Adrenal gland (tissue), 12 donors: ENCODE measurements around the gene KIF26B. TPM values are rescaled to one million over a fixed set of nuclear protein-coding genes. Genes with fewer than 3 reads are reported as not detected.

Experiments used
- DNase-seq, 7 donors: peaks; one replicate each; pipeline ENCODE4 v3.0.0-alpha.2; 2019 to 2020
- H3K27ac ChIP-seq, 5 donors: fragments of 200-600 bp; sonication (generic) in 4 of 5; 1 replicate in 3 of 5; 2 replicates in 2 of 5; pipeline versions ENCODE4 v1.5.1 to v1.8.0; 2016 to 2020; ENCODE audit warnings: mild to moderate bottlenecking in 1 of 5
- H3K27me3 ChIP-seq: fragments of 200-600 bp; 2 replicates; pipeline ENCODE4 v1.8.0; 2021
- H3K36me3 ChIP-seq, 2 donors: fragments of 200-600 bp; replicated peaks in 1 of 2; 1 replicate in 1 of 2; 2 replicates in 1 of 2; pipeline versions ENCODE4 v1.5.1 to v1.8.0; 2018 to 2022
- H3K4me1 ChIP-seq, 2 donors: fragments of 200-600 bp; replicated peaks in 1 of 2; 1 replicate in 1 of 2; 2 replicates in 1 of 2; pipeline versions ENCODE4 v1.5.1 to v1.8.0; 2018 to 2021
- H3K4me3 ChIP-seq, 4 donors: fragments of 200-600 bp; sonication (generic) in 3 of 4; one replicate each; pipeline ENCODE4 v1.5.1; 2016 to 2018
- H3K9me3 ChIP-seq, 3 donors: fragments of 200-600 bp; sonication (generic) in 1 of 3; replicated peaks in 1 of 3; 1 replicate in 2 of 3; 2 replicates in 1 of 3; pipeline versions ENCODE4 v1.5.1 to v1.8.0; 2016 to 2021
- CTCF ChIP-seq, 6 experiments: fragments of 450-650 bp in 4 of 6; fragments of 200-600 bp in 2 of 6; sonication (generic) in 1 of 6; IDR thresholded peaks; 1 replicate in 5 of 6; 2 replicates in 1 of 6; pipeline versions ENCODE4 v1.5.1 to v1.8.0; 2016 to 2021; ENCODE audit warnings: antibody characterized with exemption in 6 of 6, mild to moderate bottlenecking in 2 of 6, moderate library complexity in 1 of 6
- POLR2A ChIP-seq, 2 donors: fragments of 450-650 bp; IDR thresholded peaks; one replicate each; pipeline ENCODE4 v1.6.1; 2017; ENCODE audit warnings: antibody characterized with exemption in 2 of 2, mild to moderate bottlenecking in 2 of 2, moderate library complexity in 1 of 2
- WGBS, 4 donors: extraction: QIAGEN DNeasy Blood & Tissue Kit in 2 of 4; methylation state at CpG; one replicate each; pipeline versions ENCODE4 v1.1.5 to v1.1.7; 2013 to 2017; 5-methylcytosine and 5-hydroxymethylcytosine counted together
- intact Hi-C, 2 donors: fragments of 100-400 bp; cut with DNase I; formaldehyde crosslinking; loops; one replicate each; pipeline versions ENCODE4 v1.14.1 to v1.15.0; 2022 to 2023
- polyA plus RNA-seq, 3 donors: library from polyadenylated mRNA; stranded (reverse); fragments of 200-250 nt in 2 of 3; fragments of 350-450 nt in 1 of 3; fragmentation: Illumina TruSeq in 1 of 3; extraction: RNeasy Lipid Tissue Mini Kit (QIAGEN cat#74804) in 1 of 3; gene quantifications; one replicate each; pipeline ENCODE4 v1.2.3, GENCODE V29; 2013 to 2014
- total RNA-seq, 9 donors: library from RNA; depleted of rRNA in 4 of 9; stranded (reverse); fragments of >200 nt in 4 of 9; fragments of 120-200 nt in 1 of 9; fragmentation: NEBNext Ultra II Directional in 1 of 9; extraction: Animal tissue kit (Norgen Biotek cat#: 25700) in 1 of 9; gene quantifications; one replicate each; pipeline versions ENCODE4 v1.1.0 to v1.2.4, GENCODE V29; 2013 to 2023
- donor health status: healthy with polysubstance abuse.
- donor health status: Bipolar disorder and iron deficiency.
- donor health status: DM: yes; HTN: yes; CAD: no.
- donor health status: DM: no; HTN: no; CAD: no.
- donor health status: DM: no; HTN: no; CAD: no.
- donor health status: DM: yes; HTN: yes; CAD: no.

KIF26B gene
- total and polyA plus RNA-seq, 12 donors, result 0.20 to 4.6 (median 2.6) TPM

GRCh38 chr1:245311887-245312536, 157.2 kb downstream of the KIF26B start:
- Histone ChIP-seq H3K27me3 (no peaks in the 10 kb centered on the region), H3K4me3 (no peak overlapping the region), H3K4me1 (peaks cover 5 to 13% of the 10 kb centered on the region in 2 donors), H3K27ac (no peak overlapping the region), H3K9me3 (no peaks in the 10 kb centered on the region), H3K36me3 (no peaks in the 10 kb centered on the region)
- TF ChIP-seq POLR2A (IDR thresholded peaks at IDR 0.05) (no peak), CTCF (IDR thresholded peaks at IDR 0.05) (no peak)
- DNase-seq, result no peak
- intact Hi-C loops, result no loop called here
- 85 to 89% (median 88%) methylated on average over 8 of the region's 8 CpGs for WGBS, 4 donors

GRCh38 chr1:245313576-245313975, 158.8 kb downstream of the KIF26B start:
- H3K36me3 ChIP-seq, result no peaks in the 10 kb centered on the region
- H3K27ac ChIP-seq, result no peak overlapping the region
- no peaks in the 10 kb centered on the region for H3K27me3 ChIP-seq
- WGBS, 4 donors, result 92 to 97% (median 94%) methylated on average over 9 of the region's 9 CpGs
- DNase-seq, result no peak
- peaks cover 5 to 9% of the 10 kb centered on the region in 2 donors for H3K4me1 ChIP-seq
- no peak overlapping the region for H3K4me3 ChIP-seq
- TF ChIP-seq CTCF (IDR thresholded peaks at IDR 0.05) (no peak), POLR2A (IDR thresholded peaks at IDR 0.05) (no peak)
- intact Hi-C loops, result no loop called here
- H3K9me3 ChIP-seq, result no peaks in the 10 kb centered on the region

GRCh38 chr1:245316784-245317183, 162.0 kb downstream of the KIF26B start:
- Histone ChIP-seq H3K4me1 (no peaks in the 10 kb centered on the region), H3K36me3 (no peaks in the 10 kb centered on the region), H3K27ac (no peak overlapping the region), H3K27me3 (no peaks in the 10 kb centered on the region), H3K9me3 (no peaks in the 10 kb centered on the region), H3K4me3 (no peak overlapping the region)
- 64 to 80% (median 75%) methylated on average over 6 of the region's 6 CpGs for WGBS, 4 donors
- intact Hi-C loops, result no loop called here
- TF ChIP-seq POLR2A (IDR thresholded peaks at IDR 0.05), result no peak
- no peak for TF ChIP-seq CTCF (IDR thresholded peaks at IDR 0.05)
- DNase-seq, result no peak

GRCh38 chr1:245317217-245317616, 162.4 kb downstream of the KIF26B start:
- no peaks in the 10 kb centered on the region for H3K4me1 ChIP-seq
- H3K27ac ChIP-seq, result no peak overlapping the region
- DNase-seq, result no peak
- H3K36me3 ChIP-seq, result no peaks in the 10 kb centered on the region
- intact Hi-C loops, result no loop called here
- TF ChIP-seq CTCF (IDR thresholded peaks at IDR 0.05) (no peak), POLR2A (IDR thresholded peaks at IDR 0.05) (no peak)
- no peak overlapping the region for H3K4me3 ChIP-seq
- no peaks in the 10 kb centered on the region for H3K9me3 ChIP-seq
- 68 to 81% (median 77%) methylated on average over 5 of the region's 5 CpGs for WGBS, 4 donors
- no peaks in the 10 kb centered on the region for H3K27me3 ChIP-seq
